GM23338 (cell line): ENCODE measurements around the gene STX7. TPM values are rescaled to one million over a fixed set of nuclear protein-coding genes. Genes with fewer than 3 reads are reported as not detected.

ENCODE experiments used
- ATAC-seq: fragments of 200-7000 bp; cut with Tn5 transposase; 3 replicates; pipeline ENCODE4 v1.9.1; 2020
- DNase-seq: peaks from one replicate; pipeline ENCODE4 v3.0.0-alpha.2; 2015; ENCODE audit warnings: low spot score
- H2AFZ ChIP-seq: fragments of 200-600 bp; sonication (generic); 2 replicates; pipeline ENCODE4 v1.8.0; 2016; ENCODE audit warnings: antibody characterized with exemption, mild to moderate bottlenecking, moderate library complexity
- H3F3A ChIP-seq: fragments of 200-600 bp; sonication (generic); replicated peaks from 2 replicates; pipeline ENCODE4 v1.8.0; 2017; ENCODE audit warnings: antibody characterized with exemption, mixed run types, low read depth
- H3K27ac ChIP-seq: fragments of 200-600 bp; sonication (generic); 2 replicates; pipeline ENCODE4 v1.6.1; 2016; ENCODE audit warnings: low read depth
- H3K27me3 ChIP-seq: fragments of 200-600 bp; sonication (generic); 2 replicates; pipeline ENCODE4 v1.8.0; 2016; ENCODE audit warnings: mild to moderate bottlenecking, mixed run types, moderate library complexity; ENCODE audit not compliant: insufficient read depth
- H3K36me3 ChIP-seq: fragments of 200-600 bp; sonication (generic); 2 replicates; pipeline ENCODE4 v1.8.0; 2016; ENCODE audit warnings: mild to moderate bottlenecking; ENCODE audit not compliant: insufficient read depth
- H3K4me1 ChIP-seq: fragments of 200-600 bp; sonication (generic); 2 replicates; pipeline ENCODE4 v1.8.0; 2016; ENCODE audit warnings: mild to moderate bottlenecking, moderate library complexity; ENCODE audit not compliant: insufficient read depth
- H3K4me2 ChIP-seq: fragments of 200-600 bp; sonication (generic); 2 replicates; pipeline ENCODE4 v1.7.1; 2017; ENCODE audit warnings: mixed run types
- H3K4me3 ChIP-seq: fragments of 200-600 bp; sonication (generic); 2 replicates; pipeline ENCODE4 v1.6.1; 2016; ENCODE audit warnings: mixed run types
- H3K79me2 ChIP-seq: fragments of 200-600 bp; sonication (generic); replicated peaks from 2 replicates; pipeline ENCODE4 v1.8.0; 2017; ENCODE audit warnings: mild to moderate bottlenecking; ENCODE audit not compliant: insufficient read depth
- H3K9me2 ChIP-seq: fragments of 200-600 bp; sonication (generic); 2 replicates; pipeline ENCODE4 v1.8.0; 2017; ENCODE audit not compliant: insufficient read depth
- H4K20me1 ChIP-seq: fragments of 200-600 bp; sonication (generic); replicated peaks from 2 replicates; pipeline ENCODE4 v1.8.0; 2017; ENCODE audit warnings: mild to moderate bottlenecking; ENCODE audit not compliant: insufficient read depth
- H3K27ac Mint-ChIP-seq: 2 replicates; pipeline ENCODE4 v1.8.0; 2020; ENCODE audit warnings: inconsistent platforms, mild to moderate bottlenecking, moderate library complexity, mixed read lengths
- H3K27me3 Mint-ChIP-seq: 3 replicates; pipeline ENCODE4 v1.8.0; 2022; ENCODE audit warnings: low read depth, mild to moderate bottlenecking, moderate library complexity, mixed read lengths, inconsistent platforms; ENCODE audit not compliant: insufficient read depth, poor library complexity
- H3K36me3 Mint-ChIP-seq: 3 replicates; pipeline ENCODE4 v1.8.0; 2021; ENCODE audit warnings: low read depth, mild to moderate bottlenecking, inconsistent platforms, moderate library complexity, mixed read lengths
- H3K4me1 Mint-ChIP-seq: 3 replicates; pipeline ENCODE4 v1.8.0; 2020; ENCODE audit warnings: mild to moderate bottlenecking, inconsistent platforms, mixed read lengths
- H3K4me3 Mint-ChIP-seq: 3 replicates; pipeline ENCODE4 v1.8.0; 2021; ENCODE audit warnings: moderate library complexity, mild to moderate bottlenecking, inconsistent platforms, mixed read lengths
- H3K9me3 Mint-ChIP-seq: 3 replicates; pipeline ENCODE4 v1.8.0; 2020; ENCODE audit warnings: moderate library complexity, mild to moderate bottlenecking, inconsistent platforms, mixed read lengths
- CREB1 ChIP-seq: fragments of 250-450 bp; sonication (Bioruptor Pico); IDR thresholded peaks from 2 replicates; pipeline ENCODE4 v1.5.0; 2020; ENCODE audit warnings: low read depth, mild to moderate bottlenecking, moderate library complexity
- POLR2AphosphoS5 ChIP-seq: IDR thresholded peaks from 2 replicates; pipeline ENCODE4 v1.6.1; 2016; ENCODE audit warnings: antibody characterized with exemption, low read depth
- ZNF114 ChIP-seq: fragments of 250-450 bp; sonication (Bioruptor Pico); IDR thresholded peaks from 2 replicates; pipeline ENCODE4 v1.5.0; 2020; ENCODE audit warnings: mild to moderate bottlenecking, moderate library complexity
- ZNF331 ChIP-seq: fragments of 250-450 bp; sonication (Bioruptor Pico); IDR thresholded peaks from 2 replicates; pipeline ENCODE4 v1.5.0; 2020; ENCODE audit warnings: low read depth, mild to moderate bottlenecking, moderate library complexity
- polyA plus RNA-seq: library from polyadenylated mRNA; unstranded; fragments of >200 nt; fragmentation: Nextera tagmentation; extraction: Ambion mirVana; gene quantifications from 2 replicates; pipeline ENCODE4 v1.2.1, GENCODE V29; 2016
- total RNA-seq: library from RNA; depleted of rRNA; stranded (reverse); fragments of >200 nt; shearing (Covaris generic); gene quantifications from 2 replicates; pipeline ENCODE4 v1.2.3, GENCODE V29; 2014
- TF ChIP-seq, protein P1 (sequence below): fragments of 250-450 bp; sonication (Bioruptor Pico); IDR thresholded peaks from 2 replicates; pipeline ENCODE4 v1.5.0; 2020; ENCODE audit warnings: mild to moderate bottlenecking, moderate library complexity
- TF ChIP-seq, protein P2 (sequence below): IDR thresholded peaks from one replicate; pipeline ENCODE4 v1.6.1; 2018; ENCODE audit warnings: antibody characterized with exemption; ENCODE audit not compliant: unreplicated experiment

Gene STX7
- total and polyA plus RNA-seq, 2 experiments from 2014 or later, result 22.4 to 28.8 TPM

DNA sequence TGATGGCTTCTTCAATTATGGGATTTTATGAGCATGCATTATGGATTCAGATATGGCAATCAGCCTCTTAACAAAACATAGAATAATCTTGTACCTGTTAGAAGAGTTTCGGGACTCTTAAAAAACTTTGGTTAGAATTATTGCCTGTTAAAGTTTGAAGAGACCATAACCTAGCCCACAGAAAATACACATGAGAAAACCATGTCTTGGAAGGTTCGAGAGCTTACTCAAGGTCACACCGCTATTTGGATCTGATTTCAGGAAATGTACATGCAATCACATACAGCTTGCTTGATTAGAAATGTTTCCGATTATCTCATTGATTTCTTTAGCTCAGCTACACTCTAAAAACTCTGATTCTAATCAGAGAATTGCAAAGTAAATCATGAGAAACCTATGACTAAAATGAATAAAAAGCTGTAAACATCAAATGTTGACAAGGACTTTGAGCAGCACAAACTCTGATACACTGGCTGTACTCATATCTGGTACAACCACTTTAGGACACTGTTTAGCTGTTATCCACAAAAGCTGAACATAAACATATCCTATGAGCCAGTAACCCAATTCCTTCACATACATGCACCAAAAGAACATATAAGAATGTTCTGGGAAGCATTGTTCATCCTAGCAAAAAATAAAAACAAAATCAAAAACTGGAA, 16.3 kb downstream of the STX7 start (continued):
- TF ChIP-seq, protein P1, sequence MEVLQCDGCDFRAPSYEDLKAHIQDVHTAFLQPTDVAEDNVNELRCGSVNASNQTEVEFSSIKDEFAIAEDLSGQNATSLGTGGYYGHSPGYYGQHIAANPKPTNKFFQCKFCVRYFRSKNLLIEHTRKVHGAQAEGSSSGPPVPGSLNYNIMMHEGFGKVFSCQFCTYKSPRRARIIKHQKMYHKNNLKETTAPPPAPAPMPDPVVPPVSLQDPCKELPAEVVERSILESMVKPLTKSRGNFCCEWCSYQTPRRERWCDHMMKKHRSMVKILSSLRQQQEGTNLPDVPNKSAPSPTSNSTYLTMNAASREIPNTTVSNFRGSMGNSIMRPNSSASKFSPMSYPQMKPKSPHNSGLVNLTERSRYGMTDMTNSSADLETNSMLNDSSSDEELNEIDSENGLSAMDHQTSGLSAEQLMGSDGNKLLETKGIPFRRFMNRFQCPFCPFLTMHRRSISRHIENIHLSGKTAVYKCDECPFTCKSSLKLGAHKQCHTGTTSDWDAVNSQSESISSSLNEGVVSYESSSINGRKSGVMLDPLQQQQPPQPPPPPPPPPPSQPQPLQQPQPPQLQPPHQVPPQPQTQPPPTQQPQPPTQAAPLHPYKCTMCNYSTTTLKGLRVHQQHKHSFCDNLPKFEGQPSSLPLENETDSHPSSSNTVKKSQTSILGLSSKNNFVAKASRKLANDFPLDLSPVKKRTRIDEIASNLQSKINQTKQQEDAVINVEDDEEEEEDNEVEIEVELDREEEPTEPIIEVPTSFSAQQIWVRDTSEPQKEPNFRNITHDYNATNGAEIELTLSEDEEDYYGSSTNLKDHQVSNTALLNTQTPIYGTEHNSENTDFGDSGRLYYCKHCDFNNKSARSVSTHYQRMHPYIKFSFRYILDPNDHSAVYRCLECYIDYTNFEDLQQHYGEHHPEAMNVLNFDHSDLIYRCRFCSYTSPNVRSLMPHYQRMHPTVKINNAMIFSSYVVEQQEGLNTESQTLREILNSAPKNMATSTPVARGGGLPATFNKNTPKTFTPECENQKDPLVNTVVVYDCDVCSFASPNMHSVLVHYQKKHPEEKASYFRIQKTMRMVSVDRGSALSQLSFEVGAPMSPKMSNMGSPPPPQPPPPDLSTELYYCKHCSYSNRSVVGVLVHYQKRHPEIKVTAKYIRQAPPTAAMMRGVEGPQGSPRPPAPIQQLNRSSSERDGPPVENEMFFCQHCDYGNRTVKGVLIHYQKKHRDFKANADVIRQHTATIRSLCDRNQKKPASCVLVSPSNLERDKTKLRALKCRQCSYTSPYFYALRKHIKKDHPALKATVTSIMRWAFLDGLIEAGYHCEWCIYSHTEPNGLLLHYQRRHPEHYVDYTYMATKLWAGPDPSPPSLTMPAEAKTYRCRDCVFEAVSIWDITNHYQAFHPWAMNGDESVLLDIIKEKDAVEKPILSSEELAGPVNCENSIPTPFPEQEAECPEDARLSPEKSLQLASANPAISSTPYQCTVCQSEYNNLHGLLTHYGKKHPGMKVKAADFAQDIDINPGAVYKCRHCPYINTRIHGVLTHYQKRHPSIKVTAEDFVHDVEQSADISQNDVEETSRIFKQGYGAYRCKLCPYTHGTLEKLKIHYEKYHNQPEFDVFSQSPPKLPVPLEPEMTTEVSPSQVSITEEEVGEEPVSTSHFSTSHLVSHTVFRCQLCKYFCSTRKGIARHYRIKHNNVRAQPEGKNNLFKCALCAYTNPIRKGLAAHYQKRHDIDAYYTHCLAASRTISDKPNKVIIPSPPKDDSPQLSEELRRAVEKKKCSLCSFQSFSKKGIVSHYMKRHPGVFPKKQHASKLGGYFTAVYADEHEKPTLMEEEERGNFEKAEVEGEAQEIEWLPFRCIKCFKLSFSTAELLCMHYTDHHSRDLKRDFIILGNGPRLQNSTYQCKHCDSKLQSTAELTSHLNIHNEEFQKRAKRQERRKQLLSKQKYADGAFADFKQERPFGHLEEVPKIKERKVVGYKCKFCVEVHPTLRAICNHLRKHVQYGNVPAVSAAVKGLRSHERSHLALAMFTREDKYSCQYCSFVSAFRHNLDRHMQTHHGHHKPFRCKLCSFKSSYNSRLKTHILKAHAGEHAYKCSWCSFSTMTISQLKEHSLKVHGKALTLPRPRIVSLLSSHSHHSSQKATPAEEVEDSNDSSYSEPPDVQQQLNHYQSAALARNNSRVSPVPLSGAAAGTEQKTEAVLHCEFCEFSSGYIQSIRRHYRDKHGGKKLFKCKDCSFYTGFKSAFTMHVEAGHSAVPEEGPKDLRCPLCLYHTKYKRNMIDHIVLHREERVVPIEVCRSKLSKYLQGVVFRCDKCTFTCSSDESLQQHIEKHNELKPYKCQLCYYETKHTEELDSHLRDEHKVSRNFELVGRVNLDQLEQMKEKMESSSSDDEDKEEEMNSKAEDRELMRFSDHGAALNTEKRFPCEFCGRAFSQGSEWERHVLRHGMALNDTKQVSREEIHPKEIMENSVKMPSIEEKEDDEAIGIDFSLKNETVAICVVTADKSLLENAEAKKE (CRISPR knock-in tag), result no peak
- no peak for TF ChIP-seq ZNF331 (CRISPR knock-in tag)

DNA sequence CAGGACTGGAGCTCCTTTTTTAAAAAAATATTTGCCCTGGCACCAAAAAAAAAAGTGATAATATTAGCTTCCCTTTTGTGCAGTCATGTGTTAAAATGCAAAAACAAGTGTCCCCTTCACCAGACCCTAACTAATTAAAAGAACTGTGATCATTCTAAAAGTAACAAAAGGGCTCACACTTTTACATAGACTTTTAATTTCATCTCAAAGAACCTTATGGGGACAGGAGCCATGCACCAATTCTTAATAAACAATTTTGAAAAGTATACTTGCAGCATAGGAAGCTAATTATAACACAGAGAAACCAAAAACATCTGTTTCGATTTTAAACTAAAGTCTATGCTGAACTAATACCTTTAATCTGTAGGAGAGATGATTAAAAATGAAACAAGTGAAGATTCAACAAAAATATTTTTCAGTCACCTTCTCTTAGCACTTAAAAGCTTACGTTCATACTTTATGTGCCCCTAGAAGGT, 17.3 kb downstream of the STX7 start:
- no peaks in the 10 kb centered on the region for H3K27me3 ChIP-seq
- H3K9me2 ChIP-seq, result no peaks in the 10 kb centered on the region

More for the DNA sequence above, 17.3 kb downstream of the STX7 start:
- no peaks in the 10 kb centered on the region for H3K9me3 Mint-ChIP-seq
- Histone ChIP-seq H2AFZ (no peak overlapping the region), H3K27ac (no peak overlapping the region), H4K20me1 (0 out of 2 replicates have a peak, but pooled peaks cover 8% of the 10 kb centered on the region), H3K36me3 (no peaks in the 10 kb centered on the region; the same call in 1 of the 2 replicates), H3K79me2 (peaks cover 24% of the 10 kb centered on the region), H3F3A (no peaks in the 10 kb centered on the region), H3K4me2 (no peak overlapping the region), H3K4me3 (no peak overlapping the region), H3K4me1 (peaks cover 6% of the 10 kb centered on the region; the same call in 1 of the 2 replicates)
- no peak for DNase-seq
- peaks cover 15% of the 10 kb centered on the region; the same call in 2 of the 3 replicates for H3K36me3 Mint-ChIP-seq
- no peak for ATAC-seq
- H3K27ac Mint-ChIP-seq, result no peak overlapping the region
- H3K4me1 Mint-ChIP-seq, result no peaks in the 10 kb centered on the region
- TF ChIP-seq CREB1, result no peak
- TF ChIP-seq, protein P2, sequence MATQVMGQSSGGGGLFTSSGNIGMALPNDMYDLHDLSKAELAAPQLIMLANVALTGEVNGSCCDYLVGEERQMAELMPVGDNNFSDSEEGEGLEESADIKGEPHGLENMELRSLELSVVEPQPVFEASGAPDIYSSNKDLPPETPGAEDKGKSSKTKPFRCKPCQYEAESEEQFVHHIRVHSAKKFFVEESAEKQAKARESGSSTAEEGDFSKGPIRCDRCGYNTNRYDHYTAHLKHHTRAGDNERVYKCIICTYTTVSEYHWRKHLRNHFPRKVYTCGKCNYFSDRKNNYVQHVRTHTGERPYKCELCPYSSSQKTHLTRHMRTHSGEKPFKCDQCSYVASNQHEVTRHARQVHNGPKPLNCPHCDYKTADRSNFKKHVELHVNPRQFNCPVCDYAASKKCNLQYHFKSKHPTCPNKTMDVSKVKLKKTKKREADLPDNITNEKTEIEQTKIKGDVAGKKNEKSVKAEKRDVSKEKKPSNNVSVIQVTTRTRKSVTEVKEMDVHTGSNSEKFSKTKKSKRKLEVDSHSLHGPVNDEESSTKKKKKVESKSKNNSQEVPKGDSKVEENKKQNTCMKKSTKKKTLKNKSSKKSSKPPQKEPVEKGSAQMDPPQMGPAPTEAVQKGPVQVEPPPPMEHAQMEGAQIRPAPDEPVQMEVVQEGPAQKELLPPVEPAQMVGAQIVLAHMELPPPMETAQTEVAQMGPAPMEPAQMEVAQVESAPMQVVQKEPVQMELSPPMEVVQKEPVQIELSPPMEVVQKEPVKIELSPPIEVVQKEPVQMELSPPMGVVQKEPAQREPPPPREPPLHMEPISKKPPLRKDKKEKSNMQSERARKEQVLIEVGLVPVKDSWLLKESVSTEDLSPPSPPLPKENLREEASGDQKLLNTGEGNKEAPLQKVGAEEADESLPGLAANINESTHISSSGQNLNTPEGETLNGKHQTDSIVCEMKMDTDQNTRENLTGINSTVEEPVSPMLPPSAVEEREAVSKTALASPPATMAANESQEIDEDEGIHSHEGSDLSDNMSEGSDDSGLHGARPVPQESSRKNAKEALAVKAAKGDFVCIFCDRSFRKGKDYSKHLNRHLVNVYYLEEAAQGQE, result no peak
- TF ChIP-seq ZNF114 (CRISPR knock-in tag), result no peak
- no peak for TF ChIP-seq ZNF331 (CRISPR knock-in tag)
- TF ChIP-seq POLR2AphosphoS5, result no peak
- H3K4me3 Mint-ChIP-seq, result no peak overlapping the region
- no peaks in the 10 kb centered on the region for H3K27me3 Mint-ChIP-seq
